HG03342 (cell line): ENCODE data around the gene C18orf63.
"Not testable (repeated sequence)": the region's sequence is repeated elsewhere in the genome, so short reads cannot be mapped to it uniquely, and the experiment has no call there.

Experiments used
- ATAC-seq: cut with Tn5 transposase; IDR thresholded peaks from one replicate; pipeline ENCODE4 v1.9.1; 2021; ENCODE audit warnings: mild to moderate bottlenecking, moderate library complexity; ENCODE audit not compliant: unreplicated experiment

Gene C18orf63

DNA sequence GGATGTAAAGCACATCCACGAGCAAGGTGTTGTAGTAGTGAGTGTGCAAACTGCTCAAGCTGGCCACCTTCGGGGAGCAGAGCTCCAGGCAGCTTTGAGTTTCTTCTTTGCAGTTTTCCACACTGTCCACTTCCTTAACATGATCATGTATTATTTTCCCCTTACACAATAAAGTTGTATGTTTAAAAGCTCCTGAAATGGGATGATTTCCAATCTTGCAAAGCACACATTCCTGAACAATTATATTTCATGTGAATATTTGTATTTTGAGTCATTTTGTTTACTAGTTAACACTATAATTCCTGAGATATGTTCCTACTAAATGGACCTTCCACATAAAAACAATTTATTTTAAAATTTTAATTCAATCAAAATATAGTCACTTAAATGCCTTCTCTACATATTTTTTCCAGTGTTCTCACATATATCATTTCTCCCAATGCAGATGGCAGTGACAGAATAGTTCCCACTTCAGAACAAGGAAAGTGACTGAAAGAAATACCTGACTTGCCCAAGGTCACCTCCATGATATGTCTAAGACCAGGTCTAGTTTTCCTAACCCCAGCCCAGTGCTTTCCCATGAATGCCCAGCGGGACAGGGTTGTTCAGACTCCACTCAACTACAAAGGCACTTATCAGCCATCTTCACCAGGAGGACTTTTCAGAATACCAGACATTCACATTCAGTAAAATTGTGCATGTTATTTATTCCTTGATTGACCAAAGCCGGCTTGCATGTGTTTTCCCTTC is 29.4 kb upstream of the C18orf63 start:
- no peak for ATAC-seq

DNA sequence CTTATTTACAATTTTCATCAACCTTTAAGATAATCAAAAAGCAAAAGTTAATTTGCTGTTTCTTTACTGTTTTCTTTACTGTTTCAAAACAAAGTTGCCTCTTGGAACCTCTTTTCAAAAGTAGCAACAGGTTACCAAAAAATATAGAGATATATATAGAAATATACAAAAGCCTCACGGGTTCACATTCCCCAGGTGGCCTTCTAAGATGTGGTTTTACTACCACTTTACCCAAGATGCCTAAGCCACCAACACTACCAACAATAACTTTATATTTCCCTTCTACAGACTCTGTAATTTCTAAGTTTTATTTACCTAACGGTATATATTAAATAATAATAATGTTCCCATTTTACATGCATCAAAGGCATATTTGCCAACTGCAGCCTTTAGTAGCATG is 28.8 kb upstream of the C18orf63 start:
- ATAC-seq = no peak

DNA sequence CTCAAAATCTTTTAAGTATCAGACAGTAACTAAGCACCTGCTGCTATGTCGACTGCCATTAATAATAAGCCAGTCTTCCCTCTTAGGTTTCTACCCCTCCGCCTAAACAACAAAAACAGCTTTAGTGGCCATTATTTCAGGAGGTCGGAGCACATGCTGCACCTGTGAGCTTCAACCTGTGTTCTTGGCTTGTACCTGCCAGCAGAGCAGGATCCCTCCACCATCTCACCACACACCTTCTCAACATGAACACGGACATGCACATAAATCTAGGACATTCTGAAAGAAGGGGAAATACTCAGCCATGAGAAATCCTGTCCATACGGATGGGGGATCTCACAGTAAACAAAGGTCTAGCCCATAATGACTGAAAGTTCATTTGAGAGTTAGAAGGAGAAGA is 27.6 kb upstream of the C18orf63 start:
- no peak for ATAC-seq

DNA sequence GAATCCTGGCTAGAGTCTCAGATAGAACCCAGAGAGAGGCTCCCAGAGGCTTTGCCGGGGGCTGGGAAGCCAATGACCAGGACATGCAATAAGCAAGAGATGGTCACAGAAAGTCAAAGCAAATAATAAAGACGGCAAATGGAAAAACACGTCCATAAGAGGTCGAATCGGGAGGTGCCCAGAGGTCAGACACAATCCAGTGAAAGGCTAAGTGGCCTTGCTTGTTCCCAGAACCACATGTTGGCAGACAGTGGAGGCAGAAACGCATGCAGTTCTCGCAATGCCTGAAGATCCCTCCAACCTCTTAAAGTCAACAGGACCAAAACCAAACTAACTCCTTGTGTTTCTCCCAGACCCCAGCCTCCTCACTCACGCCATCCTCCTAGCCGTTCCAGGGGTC is 26.9 kb upstream of the C18orf63 start:
- ATAC-seq = no peak

DNA sequence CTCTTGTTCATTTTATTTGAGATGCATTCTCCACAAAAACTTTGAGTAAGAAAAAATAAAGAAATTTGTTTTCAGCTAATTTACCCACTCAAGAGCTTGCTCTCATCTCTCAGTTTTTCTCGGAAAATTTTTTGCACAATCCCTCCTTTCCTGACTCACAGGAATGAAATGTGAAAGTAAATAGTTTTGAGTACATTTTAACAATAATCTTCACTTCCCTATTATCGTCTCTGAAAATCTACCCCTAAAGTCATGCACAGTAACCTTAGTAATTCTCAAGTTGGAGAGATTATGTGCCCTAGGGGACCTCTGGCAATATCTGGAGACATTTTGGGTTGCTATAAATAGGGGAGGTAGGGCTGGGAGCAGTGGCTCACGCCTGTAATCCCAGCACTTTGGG is 26.5 kb upstream of the C18orf63 start:
- no peak for ATAC-seq

DNA sequence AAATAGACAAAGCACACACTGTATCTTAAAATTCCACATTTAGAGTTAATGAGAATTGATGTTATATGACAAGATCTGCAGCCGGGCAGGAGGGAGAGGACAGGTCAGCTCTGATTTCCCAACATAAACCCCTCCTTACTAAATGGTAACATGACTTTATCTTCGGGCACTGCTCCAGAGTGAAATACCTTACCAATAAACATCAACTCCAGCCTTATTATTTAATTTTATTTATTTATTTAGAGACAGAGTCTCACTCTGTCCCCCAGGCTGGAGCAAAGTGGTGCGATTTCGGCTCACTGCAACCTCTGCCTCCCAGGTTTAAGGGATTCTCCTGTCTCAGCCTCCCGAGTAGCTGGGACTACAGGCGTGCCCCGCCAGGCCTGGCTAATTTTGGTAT is 25.6 kb upstream of the C18orf63 start:
- ATAC-seq = no peak

DNA sequence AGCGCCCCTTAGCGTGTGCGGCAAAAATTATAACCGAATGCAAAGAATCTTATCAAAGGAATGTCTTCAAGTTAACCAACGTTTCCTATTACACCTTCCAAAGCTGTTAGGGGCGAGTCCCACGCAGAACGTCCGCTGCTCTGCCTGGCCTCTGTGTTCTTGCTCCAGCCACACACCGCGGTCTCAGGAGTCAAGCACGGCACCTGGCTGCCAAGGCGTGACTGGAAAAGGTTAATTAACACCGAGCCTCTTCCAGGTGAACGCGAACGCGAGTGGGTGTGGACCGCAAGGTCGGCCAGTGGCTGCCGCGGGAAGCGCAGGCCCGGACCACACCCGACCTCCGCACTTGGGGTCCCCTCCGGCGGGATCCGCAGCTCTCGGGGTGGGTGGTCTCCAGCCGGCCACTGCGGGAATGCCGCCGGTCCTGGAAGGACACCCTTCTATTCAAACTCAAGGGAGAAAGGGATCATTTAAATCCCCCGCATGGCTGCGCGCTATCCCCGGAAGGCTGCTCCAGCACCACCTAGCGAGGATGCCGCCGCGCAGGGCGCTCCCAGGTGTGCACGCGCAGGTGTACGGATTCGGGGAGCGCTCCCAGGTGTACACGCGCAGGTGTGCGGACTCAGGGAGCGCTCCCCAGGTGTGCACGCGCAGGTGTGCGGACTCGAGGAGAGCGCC is 24.7 kb upstream of the C18orf63 start:
- ATAC-seq = no peak

DNA sequence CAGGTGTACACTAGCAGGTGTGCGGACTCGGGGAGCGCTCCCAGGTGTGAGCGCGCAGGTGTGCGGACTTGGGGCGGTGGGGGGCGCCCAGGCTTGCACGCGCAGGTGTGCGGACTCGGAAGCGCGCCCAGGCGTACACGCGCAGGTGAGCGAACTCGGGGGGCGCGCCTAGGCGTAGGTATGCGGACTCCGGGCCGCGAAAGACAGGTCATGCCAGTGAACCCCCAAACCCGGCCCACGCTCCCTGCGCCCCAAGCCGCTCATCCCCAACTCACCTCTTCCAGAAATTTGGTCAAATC is 24.2 kb upstream of the C18orf63 start:
- ATAC-seq = no peak

DNA sequence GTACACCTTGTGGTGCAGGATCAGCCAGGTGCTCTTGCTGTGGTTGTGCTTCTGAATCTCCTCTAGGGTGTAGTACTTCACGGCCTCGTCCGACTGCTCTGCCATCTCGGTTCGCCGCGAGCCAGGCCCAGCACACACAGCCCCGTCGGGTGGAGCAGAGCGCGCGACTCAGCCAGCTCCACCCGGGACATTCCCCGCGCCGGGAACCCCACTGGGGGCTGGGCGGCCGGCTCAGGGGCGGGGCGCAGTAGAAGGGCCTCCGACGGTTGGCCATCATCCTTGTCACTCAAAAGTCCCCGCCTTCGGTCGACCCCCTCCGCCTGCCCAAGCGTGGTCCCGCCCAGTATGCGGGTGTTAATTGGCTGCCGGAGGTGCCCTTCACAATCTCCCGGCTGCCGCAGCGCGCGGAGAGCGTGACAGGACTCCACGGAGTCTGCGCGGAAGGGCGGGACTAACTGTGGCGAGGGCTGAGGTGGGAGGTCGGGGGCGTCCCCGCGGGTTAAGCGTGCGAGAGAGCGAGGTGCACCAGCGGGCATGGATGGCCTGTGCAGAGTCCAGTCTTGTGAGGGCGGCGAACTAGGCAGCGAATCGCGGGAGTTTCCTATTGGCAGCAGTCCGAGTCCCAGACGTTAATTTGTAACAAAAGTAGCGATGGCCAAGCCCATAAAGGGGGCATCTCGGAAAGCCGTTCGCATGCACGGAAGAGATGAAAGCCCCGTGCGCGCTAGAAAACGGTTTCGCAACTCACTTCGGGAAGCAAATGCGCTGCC is 23.7 kb upstream of the C18orf63 start, which contains the start of gene CYB5A:
TSS of gene CYB5A (minus strand) at position 193 of the 770 bp plus-strand sequence. CDS start at position 105, 88 bp downstream.
- peak; percentile 100 for ATAC-seq

DNA sequence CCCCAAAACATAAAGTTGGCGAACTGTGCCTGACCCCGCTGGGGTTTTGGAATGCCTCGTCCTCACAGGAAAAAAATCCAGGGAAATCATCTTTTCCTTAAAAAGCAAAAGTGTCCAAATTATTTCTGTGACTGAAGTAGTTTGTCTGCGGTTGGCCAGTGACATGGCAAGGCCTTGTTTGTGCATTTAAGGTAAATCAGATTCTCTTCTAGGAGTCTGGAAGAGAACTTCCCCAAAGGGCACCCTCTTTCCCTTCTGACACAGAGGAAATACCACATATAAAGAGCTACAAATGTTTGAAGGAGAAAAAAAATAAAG is 23.1 kb upstream of the C18orf63 start:
- no peak for ATAC-seq

DNA sequence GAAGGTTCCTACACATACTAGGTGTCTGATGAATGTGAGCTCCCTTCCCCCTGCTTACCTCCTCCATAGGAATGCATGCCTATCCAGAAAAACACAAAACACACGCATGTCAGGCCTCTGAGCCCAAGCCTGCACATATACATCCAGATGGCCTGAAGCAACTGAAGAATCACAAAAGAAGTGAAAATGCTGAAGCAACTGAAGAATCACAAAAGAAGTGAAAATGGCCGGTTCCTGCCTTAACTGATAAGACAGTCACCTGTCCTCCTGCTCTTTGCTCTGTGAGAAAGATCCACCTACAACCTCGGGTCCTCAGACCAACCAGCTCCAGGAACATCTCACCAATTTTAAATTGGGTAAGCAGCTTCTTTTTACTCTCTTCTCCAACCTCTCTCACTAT is 22.7 kb upstream of the C18orf63 start:
- ATAC-seq = not testable (repeated sequence)

DNA sequence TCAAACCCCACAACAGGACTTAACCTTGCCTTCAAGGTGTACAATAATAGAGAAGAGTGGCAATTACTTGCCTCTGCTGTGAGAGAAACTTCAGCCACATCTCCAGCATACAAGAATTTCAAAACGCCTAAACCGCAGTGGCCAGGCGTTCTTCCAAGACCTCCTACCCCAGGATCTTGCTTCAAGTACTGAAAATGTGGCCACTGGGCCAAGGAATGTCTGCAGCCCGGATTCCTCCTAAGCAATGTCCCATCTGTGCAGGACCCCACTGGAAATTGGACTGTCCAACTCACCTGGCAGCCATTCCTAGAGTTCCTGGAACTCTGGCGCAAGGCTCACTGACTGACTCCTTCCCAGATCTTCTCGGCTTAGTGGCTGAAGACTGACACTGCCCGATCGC is 21.1 kb upstream of the C18orf63 start:
- no peak for ATAC-seq

DNA sequence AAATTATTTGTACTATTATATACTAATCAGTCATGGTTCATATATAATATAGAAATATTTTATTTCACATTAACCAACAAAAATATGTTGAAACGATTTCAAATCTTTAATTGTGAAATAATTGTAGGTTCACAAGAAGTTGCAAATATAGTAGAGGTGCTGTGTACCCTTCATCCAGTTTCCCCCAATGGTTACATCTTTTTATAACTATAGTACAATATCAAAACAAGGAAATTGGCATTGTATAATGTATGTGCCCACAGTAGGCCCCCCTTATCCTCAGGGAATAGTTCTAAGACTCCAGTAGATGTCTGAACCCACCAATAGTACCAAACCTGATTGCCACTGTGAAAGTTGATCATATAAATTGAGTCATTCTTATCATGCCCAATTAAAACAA is 16.5 kb upstream of the C18orf63 start:
- ATAC-seq = no peak

DNA sequence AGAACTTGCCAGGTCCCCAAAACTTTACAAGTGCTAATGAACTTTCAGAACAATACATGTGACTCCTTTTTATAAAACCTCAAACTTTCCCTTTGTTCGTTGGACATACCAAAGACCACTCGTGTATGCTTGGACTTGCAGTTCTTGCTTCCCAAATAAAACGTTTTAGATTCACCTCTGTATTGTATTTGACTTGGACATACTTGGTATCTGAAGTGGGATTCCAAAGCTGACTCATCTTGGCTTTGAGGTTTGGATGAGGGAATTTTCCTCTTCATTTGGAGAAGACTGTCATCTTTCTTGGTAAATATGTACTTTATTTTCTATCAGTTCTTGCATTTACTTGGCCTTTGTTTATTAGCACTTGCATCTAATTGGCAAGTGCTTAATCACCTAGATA is 15.9 kb upstream of the C18orf63 start:
- ATAC-seq = no peak

DNA sequence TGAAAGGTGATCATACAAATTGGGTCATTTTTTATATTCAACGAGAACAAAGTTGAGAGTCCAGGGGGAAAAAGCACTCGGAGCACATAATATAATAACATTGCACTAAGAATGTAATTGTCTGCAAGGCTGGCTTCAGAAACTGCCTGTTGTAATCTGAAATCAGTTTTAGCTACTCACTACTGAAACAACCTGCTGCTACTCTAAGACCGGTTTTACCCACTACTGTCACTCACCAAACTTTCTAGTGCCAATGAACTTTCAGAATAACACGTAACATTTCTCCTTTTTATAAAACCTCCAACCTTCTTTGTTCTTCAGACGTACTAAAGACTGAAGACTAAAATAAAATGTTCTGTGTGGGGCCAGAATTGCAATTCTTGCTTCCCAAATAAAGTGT is 12.3 kb upstream of the C18orf63 start:
- ATAC-seq = no peak

DNA sequence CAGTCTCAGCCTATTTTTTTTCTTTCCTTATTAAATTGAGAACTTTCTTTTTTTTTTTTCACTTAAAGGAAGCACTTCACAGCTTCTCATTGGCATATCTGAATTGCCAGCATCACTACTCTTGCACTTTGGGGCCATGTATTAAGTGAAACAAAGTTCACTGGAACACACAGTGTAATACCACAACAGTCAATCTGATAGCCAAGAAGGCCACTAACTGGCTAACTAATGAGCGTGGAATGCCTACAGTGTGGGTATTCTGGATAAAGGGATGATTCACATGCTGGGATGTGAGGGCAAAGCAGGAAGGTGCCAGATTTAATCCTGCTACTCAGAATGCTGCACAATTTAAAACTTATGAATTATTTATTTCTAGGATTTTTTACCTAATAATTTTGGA is 11.7 kb upstream of the C18orf63 start:
- ATAC-seq = no peak

DNA sequence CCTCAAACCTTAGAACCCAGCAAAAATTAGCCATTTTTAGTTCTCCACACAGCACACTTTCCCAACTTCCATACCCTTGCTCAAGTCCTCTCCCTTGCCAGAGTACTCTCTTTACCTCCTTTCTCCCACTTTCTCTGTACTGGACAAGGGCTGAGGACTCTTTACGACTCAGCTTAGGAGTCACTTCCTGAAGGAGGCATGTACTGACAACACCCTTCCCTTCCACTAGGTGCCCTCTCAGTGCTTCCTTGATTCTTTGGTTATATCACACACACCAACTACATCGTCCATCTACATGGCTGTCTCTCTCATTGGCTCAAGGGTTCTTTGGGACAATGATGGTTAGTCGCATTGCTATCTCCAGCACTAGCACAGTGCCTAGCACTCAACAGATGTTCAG is 5.2 kb upstream of the C18orf63 start:
- ATAC-seq = peak; percentile 93

DNA sequence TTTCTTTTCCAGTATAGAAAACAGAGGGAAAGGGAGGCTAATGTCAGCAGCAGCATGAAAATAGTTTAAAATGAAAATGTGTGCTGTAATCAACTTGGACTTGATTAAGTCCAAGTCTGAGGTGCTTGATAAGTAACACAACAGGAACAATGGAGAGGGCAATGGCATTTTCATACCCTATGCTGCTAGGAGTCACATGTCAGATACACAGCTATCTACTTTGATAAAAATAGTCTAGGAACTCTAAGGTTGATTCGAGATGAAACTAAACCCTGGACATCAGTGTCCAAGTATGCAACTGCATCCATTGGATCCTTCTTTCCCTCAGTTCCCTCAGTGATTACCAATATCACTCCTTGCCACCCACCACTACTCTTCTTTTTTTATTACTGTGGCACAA is 4.6 kb upstream of the C18orf63 start:
- ATAC-seq = no peak

DNA sequence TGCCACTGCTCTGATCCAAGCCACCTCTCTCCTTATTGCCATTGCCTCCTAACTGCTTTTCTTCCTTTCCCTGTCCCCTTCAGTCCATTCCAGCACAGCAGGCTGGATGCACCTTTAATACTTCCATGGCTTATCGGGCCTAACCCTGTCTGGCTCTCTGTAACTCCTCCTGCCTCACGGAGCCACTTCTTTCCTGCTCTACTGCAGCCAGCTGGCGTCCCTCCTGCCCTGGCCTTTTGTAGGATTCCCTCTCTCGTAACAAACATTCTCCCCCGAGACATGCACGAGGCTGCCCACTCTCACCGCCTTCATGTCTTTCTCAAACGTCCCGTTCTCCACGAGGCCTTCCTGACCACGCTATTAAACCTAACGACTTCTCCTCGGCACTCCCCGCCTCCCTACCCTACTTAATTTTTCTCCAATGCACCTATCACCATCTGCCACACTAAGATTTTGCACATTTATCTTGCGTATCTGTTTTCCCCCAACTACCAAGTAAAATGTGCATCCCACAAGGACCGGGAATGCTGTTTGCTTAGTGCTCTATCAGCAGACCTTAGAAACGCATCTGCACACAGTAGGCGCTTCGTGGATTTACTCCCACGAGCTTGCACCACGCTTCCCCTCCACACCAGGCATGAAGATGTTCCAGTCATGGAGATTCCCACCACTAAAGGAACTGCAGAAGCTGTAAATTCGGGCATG is 728 bp upstream of the C18orf63 start:
- no peak for ATAC-seq

DNA sequence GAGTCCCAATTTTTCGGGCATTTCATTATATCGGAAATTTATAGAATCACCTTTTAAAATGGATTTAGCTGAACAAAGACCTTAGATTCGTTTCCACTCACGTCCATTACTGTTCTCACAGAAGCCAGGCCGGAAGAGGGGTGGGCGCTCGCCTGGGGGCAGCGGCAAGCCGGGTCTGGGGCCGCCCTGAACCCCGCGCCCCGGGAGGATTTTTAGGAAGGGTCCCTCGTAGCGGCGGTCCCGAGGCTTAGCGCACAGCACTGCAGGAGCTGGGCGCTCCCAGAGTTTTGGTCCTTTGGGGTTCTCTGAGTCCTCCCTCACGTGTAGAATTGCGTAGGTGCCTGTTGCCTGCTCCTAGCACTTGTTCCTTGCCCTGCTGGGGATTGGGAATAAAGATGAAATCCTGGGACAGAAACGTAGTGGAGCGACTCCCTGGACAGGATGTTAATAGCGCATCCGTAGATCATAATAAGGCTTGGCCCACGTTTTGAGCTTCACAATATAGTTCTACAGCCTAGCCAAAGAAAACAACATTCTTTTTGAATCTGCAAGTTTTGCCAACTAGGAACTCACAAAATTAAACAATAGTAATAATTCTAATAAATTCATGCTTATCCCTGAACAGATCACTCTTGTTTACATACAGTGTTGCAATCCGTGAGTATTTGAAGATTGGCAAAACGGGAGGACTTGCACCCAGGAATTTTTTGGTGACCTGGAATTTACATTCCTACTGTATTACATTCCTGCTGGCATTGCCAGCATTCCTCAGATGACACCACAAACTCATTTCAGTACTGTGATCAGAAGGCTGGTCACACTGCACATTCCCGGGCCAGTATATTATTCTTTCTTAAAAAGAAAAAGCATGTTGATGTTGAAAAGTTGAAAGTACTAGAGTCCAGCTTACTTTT is 875 bp downstream of the C18orf63 start:
- ATAC-seq = no peak

DNA sequence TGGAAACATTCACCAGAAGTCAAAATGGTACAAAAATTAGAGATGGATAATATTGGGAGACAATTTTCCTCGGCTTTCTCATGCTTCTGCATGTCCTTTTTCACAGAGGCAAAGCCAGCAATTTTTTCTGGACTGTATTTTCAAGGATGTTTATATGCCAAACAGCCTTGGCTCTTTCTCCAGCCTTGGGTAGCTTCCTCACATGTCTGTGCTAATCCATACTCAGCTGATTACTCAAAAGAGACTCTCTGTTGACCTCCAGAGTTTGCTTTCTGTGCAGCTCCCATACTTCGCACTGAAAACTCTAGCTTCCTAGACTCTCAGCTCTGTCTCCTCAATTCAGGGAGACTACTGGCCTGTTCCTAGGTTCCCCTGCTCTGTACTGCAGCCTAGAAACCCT is 10.6 kb downstream of the C18orf63 start:
- ATAC-seq = no peak
